Activated naive CD8-positive, alpha-beta T cell treated with anti-CD3 and anti-CD28 coated beads for 36 hours (primary cell): ENCODE data around the gene DPYSL5. TPM values are rescaled to one million over a fixed set of nuclear protein-coding genes. Genes with fewer than 3 reads are reported as not detected.
"Not testable (repeated sequence)": the region's sequence is repeated elsewhere in the genome, so short reads cannot be mapped to it uniquely, and the experiment has no call there.

ENCODE experiments used
- DNase-seq: peaks from one replicate; pipeline ENCODE4 v3.0.0; 2021
- H3K27ac Mint-ChIP-seq: one replicate; pipeline ENCODE4 v1.8.0; 2022; ENCODE audit warnings: mild to moderate bottlenecking, moderate library complexity, mixed read lengths
- H3K27me3 Mint-ChIP-seq: one replicate; pipeline ENCODE4 v1.8.0; 2022; ENCODE audit warnings: mild to moderate bottlenecking, mixed read lengths
- H3K36me3 Mint-ChIP-seq: one replicate; pipeline ENCODE4 v1.8.0; 2021; ENCODE audit warnings: mild to moderate bottlenecking, mixed read lengths
- H3K4me1 Mint-ChIP-seq: one replicate; pipeline ENCODE4 v1.8.0; 2021; ENCODE audit warnings: mixed read lengths
- H3K4me3 Mint-ChIP-seq: one replicate; pipeline ENCODE4 v1.8.0; 2022; ENCODE audit warnings: mild to moderate bottlenecking, moderate library complexity, mixed read lengths
- H3K9me3 Mint-ChIP-seq: one replicate; pipeline ENCODE4 v1.8.0; 2022; ENCODE audit warnings: mixed read lengths
- total RNA-seq, 2 experiments: library from RNA; stranded (reverse); gene quantifications; one replicate each; pipeline ENCODE4 v1.2.3, GENCODE V29; 2021

Gene DPYSL5
- total RNA-seq, 2 experiments from 2014 or later: not detected

DNA sequence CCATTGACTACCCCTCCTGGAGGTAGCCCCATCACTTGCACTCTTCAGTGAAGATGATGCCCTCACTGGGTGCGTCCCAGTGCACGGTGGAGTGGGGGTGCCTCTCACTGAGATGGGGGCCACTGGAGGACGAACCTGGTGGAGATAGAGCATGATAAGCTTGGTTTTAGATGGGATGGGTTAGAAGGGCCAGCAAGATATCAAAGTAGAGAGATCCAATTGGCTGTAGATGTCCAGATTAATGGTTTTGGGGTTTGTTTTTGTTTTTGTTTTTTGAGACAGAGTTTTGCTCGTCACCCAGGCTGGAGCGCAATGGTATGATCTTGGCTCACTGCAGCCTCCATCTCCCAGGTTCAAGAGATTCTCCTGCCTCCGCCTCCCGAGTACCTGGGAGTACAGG, 28.3 kb downstream of the DPYSL5 start:
- Mint-ChIP-seq H3K36me3 (no peaks in the 10 kb centered on the region), H3K4me1 (no peaks in the 10 kb centered on the region), H3K27ac (no peak overlapping the region), H3K9me3 (no peaks in the 10 kb centered on the region), H3K4me3 (no peak overlapping the region), H3K27me3 (peaks cover 3% of the 10 kb centered on the region)
- DNase-seq: no peak

DNA sequence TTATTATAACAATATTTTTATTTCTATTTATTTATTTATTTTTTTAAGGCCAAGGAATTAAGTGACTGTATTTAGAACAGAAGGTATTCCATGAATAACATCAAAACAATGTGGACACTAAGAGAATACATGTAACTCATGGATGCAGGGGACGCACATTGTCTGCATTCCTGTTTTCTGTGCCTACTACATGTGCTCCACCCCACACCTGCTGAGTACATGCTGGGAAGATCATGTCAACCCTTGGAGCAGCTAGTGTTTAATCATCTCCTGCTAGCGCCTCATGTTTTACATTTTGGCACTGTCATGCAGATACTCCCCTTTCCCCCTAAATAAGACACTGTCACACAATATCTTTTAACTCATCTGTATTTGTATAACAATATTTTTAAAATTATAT, 29.3 kb downstream of the DPYSL5 start:
- no peaks in the 10 kb centered on the region for H3K9me3 Mint-ChIP-seq
- H3K36me3 Mint-ChIP-seq: no peaks in the 10 kb centered on the region
- H3K27me3 Mint-ChIP-seq: peaks cover 3% of the 10 kb centered on the region
- no peak overlapping the region for H3K4me3 Mint-ChIP-seq
- H3K27ac Mint-ChIP-seq: no peak overlapping the region
- DNase-seq: no peak
- H3K4me1 Mint-ChIP-seq: no peaks in the 10 kb centered on the region

DNA sequence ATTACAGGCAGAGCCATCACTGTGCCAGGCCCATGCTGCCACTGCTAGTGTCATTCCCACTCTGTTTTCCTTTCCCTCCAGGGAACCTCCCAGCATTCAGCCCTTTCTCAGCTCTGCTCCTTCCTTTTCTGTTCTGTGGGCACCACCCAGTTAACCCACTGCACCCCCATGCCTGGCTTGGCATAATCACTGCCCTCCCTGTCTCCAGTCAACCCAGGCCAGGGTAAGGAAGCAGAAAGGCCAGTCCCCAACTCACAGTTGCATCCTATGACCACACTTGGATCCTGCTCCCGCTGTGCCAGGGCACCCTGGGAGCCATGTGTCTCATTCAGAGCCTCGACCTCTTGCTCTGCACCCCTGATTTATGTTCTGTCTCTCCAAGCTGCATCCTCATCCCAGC, 32.2 kb downstream of the DPYSL5 start:
- no peak for DNase-seq

DNA sequence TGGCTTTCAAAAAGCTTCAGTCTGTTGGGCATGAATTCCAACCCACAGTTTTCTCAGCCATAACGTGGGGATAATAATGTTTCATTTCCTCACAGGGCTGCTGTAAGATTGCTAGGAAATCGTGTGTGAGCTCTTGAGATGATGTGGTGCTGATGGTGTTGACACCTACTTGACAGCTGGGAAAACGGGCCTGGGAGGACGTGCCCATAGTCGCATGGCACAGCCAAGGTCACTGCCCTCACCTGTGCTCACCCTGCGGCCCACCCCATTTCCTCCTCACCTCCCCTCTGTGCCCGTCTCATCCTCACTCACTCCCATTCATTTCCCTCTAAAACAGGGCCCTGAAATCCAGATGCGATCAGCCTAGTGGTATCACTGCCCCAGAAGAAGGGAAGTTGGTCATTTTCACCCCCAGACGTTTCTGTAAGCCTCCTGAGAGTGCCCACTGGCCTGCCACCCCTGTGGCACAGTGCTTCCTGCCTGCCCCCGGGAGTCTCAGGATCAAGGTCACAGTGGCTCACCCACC, 33.0 kb downstream of the DPYSL5 start:
- Mint-ChIP-seq H3K9me3 (no peaks in the 10 kb centered on the region), H3K4me1 (peaks cover under 1% of the 10 kb centered on the region), H3K4me3 (no peak overlapping the region), H3K27ac (no peak overlapping the region), H3K36me3 (no peaks in the 10 kb centered on the region), H3K27me3 (peaks cover 3% of the 10 kb centered on the region)
- no peak for DNase-seq

More for the DNA sequence above, 32.2 kb downstream of the DPYSL5 start:
- H3K27me3 Mint-ChIP-seq: peaks cover 3% of the 10 kb centered on the region
- no peaks in the 10 kb centered on the region for H3K9me3 Mint-ChIP-seq
- H3K36me3 Mint-ChIP-seq: no peaks in the 10 kb centered on the region
- H3K4me1 Mint-ChIP-seq: no peaks in the 10 kb centered on the region
- H3K27ac Mint-ChIP-seq: no peak overlapping the region
- H3K4me3 Mint-ChIP-seq: no peak overlapping the region

DNA sequence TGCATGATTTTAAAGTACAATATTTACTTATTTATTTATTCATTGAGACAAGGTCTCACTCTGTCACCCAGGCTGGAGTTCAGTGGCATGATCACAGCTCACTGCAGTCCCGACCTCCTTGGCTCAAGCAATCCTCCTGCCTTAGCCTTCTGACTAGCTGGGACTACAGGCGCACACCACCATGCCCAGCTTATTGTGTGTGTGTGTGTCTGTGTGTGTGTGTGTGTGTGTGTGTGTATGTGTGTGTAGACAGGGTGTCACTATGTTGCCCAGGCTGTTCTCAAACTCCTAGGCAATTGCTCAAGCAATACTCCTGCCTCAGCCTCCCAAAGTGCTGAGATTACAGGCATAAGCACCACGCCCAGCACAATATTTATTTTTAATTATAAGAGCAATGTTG, 34.3 kb downstream of the DPYSL5 start:
- H3K27ac Mint-ChIP-seq, H3K4me3 Mint-ChIP-seq, H3K36me3 Mint-ChIP-seq, H3K4me1 Mint-ChIP-seq, H3K9me3 Mint-ChIP-seq, DNase-seq, H3K27me3 Mint-ChIP-seq: not testable (repeated sequence)

DNA sequence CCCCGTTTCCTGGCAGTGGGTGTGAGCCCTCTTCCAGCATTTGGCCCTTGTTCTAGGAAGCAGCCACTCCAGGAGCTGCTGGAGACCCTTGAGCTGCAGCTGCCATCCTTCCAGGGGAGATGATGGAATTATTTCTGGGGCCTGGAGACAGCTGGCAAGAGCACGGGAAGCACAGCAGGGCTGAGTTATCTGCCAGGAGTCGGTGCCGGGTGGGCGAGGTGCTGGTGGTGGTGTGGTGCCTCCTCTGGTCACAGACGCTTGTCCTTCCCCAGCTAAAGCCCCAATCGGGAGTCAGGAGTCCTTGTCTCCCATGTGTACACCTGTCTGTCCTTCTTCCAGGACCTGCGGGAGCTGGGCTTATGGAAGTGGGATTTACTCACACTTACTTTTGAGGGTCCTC, 36.0 kb downstream of the DPYSL5 start:
- Mint-ChIP-seq H3K36me3 (no peaks in the 10 kb centered on the region), H3K4me3 (no peak overlapping the region), H3K4me1 (peaks cover 1% of the 10 kb centered on the region), H3K9me3 (no peaks in the 10 kb centered on the region), H3K27ac (no peak overlapping the region), H3K27me3 (peaks cover 5% of the 10 kb centered on the region)
- no peak for DNase-seq

DNA sequence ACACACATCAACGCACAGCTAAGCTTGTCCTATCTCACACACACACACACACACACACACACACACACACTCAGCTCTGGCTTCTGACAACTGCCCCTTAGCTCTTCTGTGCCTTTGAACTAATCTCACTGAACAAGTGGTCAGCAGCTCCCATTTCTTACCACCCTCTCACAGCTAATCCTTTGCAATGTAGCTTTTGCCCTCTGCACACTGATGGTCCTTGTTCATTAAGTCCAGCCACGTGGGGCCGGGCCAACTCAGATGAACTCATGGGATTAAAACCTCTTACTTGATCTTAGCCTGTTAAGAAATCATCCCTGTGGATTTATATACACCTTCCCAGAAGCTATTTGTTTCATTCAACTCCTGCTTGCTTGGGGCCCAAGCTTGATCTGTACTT, 36.6 kb downstream of the DPYSL5 start:
- no peak overlapping the region for H3K4me3 Mint-ChIP-seq
- DNase-seq: no peak
- no peaks in the 10 kb centered on the region for H3K9me3 Mint-ChIP-seq
- no peak overlapping the region for H3K27ac Mint-ChIP-seq
- H3K4me1 Mint-ChIP-seq: peaks cover 1% of the 10 kb centered on the region
- peaks cover 5% of the 10 kb centered on the region for H3K27me3 Mint-ChIP-seq
- no peaks in the 10 kb centered on the region for H3K36me3 Mint-ChIP-seq

DNA sequence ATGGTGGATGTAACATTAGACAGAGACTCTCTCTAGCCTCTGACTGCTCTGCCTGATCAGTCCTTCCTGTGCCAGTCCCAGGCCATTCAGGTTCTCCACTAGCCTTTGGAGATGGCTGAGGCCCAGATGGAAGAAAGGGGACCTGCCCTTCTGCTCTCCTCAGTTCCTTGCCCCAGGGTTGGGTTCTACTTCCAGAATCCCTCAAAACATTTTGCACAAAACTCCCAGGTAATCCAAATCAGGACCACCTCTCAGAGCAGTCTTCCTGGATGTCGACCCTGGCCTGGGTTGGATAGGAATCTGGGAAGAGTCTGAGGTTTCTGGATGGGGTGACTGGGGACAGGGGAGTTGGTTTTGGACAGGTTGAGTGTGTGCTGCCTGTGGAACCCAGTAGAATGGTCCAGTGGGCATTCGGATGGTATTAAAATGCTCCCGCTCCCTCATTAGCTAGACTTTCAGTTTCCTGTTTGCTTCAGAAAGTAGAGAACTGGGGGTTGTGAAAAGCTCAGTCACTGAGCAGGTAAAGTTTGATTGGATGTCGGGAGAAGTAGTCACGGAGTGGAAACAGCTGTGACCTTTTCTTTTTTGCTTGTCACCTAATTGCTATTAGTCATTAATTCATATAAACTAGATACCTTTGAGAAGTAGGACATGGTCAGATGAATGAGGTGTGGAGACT, 37.9 kb downstream of the DPYSL5 start:
- Mint-ChIP-seq H3K4me1 (peaks cover 1% of the 10 kb centered on the region), H3K27me3 (peaks cover 5% of the 10 kb centered on the region), H3K36me3 (no peaks in the 10 kb centered on the region), H3K9me3 (no peaks in the 10 kb centered on the region), H3K27ac (no peak overlapping the region), H3K4me3 (no peak overlapping the region)
- no peak for DNase-seq

DNA sequence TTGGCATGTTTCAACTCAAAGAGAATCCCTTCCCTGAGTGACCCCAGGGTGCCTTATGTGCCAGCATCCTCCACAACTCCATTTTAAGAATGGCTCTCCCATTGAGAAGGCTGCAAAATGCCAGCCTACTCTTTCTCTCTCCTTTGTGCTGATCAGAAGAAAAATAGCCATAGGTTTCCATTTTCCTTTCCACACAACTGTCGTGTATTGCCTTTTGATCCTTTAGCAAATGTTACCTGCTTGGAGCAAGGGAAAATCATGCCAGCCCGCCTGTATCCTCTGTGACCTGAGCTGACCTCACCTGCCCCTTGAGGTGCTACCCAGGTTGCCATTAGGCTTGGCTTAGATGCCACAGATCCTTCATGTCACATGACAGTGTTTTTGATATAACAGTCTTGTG, 38.8 kb downstream of the DPYSL5 start:
- Mint-ChIP-seq H3K4me1 (peaks cover 1% of the 10 kb centered on the region), H3K27ac (no peak overlapping the region), H3K36me3 (no peaks in the 10 kb centered on the region), H3K4me3 (no peak overlapping the region), H3K27me3 (peaks cover 5% of the 10 kb centered on the region), H3K9me3 (no peaks in the 10 kb centered on the region)
- no peak for DNase-seq

DNA sequence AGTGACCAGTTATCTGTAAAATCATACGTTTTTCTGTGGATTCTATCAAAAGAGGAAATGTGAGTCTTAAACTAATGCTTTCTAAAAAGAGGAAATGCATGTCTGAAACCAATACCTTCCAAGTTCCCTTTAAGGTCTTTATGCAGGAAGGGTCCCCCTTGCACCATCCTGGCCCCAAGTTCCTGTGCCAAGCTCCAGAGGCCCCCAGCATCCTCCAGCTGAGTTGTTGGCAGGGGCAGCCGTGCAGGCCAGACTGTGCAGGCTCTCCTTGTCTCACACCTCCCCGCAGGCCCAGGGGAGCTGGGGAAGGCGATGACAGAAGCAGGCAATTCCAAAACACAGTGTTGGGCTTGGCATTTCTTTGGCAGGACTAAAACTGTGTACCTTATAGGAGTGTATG, 39.2 kb downstream of the DPYSL5 start:
- H3K27me3 Mint-ChIP-seq: peaks cover 5% of the 10 kb centered on the region
- H3K9me3 Mint-ChIP-seq: no peaks in the 10 kb centered on the region
- H3K36me3 Mint-ChIP-seq: no peaks in the 10 kb centered on the region
- peaks cover 1% of the 10 kb centered on the region for H3K4me1 Mint-ChIP-seq
- DNase-seq: no peak
- no peak overlapping the region for H3K4me3 Mint-ChIP-seq
- H3K27ac Mint-ChIP-seq: no peak overlapping the region

DNA sequence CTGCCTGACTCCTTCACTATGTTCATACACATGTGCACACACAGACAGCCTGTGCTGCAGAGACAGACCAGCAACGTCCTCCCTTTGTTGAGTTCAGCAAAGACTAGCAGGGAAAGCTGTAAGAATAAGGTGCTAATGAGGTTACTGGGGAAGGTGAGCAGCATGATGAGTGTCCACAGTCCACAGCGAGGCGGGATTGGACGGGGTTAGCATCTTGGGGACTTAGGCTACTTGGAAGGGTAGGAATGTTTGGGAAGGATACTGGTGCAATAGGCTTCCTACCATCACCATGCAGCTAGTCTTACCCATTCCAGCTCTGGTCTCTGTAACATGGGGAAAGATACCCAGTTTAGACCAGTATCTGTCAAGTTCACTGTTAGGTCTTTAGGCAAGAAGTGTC, 41.9 kb downstream of the DPYSL5 start:
- DNase-seq: no peak
- Mint-ChIP-seq H3K27me3 (peaks cover 5% of the 10 kb centered on the region), H3K36me3 (no peaks in the 10 kb centered on the region), H3K27ac (no peak overlapping the region), H3K9me3 (no peaks in the 10 kb centered on the region), H3K4me1 (peaks cover 1% of the 10 kb centered on the region), H3K4me3 (no peak overlapping the region)

DNA sequence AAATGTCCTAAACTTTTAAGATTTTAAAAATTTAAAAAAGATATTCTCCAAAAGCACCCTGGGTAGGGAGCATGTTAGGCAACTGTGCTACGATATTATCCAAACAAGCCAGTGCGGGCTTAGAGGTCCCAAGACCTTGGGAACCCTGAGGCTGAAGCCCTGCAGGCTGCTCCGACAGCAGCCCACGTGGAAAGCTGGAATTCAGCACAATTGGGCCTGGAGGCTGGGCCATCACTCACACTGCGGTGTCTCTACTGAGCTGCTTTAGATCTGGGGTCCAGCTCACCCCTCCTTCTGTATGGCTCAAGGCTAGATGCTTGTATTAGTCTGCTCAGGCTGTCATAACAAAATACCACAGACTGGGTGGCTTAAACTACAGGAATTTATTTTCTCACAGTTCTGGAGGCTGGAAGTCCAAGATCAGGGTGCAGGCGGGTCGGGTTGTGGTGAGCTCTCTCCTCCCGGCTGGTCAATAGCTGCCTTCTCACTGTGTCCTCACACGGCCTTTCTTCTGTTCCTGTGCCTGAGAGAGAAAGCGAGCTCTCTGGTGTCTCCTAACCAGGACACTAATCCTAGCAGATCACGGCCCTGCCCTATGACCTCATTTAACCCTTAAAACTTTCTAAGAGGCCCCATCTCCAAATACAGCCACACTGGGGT, 42.5 kb downstream of the DPYSL5 start:
- Mint-ChIP-seq H3K4me3 (no peak overlapping the region), H3K4me1 (peaks cover 1% of the 10 kb centered on the region), H3K27me3 (peaks cover 5% of the 10 kb centered on the region), H3K27ac (no peak overlapping the region), H3K9me3 (no peaks in the 10 kb centered on the region), H3K36me3 (no peaks in the 10 kb centered on the region)
- no peak for DNase-seq

DNA sequence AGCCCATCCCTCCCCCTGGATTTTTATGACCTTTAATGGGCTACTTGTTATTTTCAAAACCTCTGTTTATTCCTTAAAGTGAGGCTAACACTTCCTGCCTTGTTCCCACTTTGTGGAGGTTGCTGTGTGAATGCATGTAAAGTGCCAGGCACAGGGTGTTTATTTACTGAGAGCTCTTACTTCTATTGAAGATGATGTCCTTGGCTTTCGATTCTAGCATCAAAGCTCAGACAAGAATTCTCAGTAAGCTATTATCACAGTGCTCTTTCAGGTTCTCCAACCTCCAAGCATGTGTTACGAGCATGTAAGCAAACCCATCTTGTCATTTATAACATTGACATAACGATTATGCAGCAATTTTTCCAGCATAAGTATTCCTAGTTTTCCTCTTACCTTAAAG, 44.2 kb downstream of the DPYSL5 start:
- no peaks in the 10 kb centered on the region for H3K9me3 Mint-ChIP-seq
- no peaks in the 10 kb centered on the region for H3K4me1 Mint-ChIP-seq
- no peaks in the 10 kb centered on the region for H3K36me3 Mint-ChIP-seq
- no peak overlapping the region for H3K4me3 Mint-ChIP-seq
- H3K27ac Mint-ChIP-seq: no peak overlapping the region
- DNase-seq: no peak
- H3K27me3 Mint-ChIP-seq: peaks cover 8% of the 10 kb centered on the region

DNA sequence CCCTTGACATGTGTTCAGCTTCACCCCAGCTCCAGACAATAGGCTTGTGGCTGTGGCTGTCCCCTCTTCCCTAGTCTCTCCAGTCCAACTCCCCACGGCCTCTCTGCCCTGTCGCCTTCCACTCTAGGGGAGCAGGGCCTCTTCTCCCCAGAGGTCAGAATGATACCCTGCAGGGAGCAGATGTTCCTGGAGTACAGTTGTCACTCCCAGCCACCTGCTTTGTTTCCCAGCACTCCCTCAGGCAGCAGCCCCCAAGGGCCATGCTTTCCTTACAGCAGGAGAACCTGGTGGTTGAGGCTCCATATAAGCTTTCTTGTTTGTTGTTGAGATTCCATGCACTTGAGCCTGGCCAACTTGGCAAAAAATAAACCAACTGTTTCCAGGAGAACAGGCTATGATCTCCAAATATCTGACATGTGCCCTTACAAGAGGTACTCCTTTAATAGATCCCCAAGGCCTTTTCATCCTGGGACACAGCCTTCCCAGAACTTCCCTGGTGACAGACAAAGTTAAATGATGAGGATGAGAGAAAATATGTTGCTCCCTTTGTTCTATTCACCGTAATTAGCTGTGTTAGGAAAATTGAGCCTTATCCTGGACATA, 45.1 kb downstream of the DPYSL5 start:
- Mint-ChIP-seq H3K9me3 (no peaks in the 10 kb centered on the region), H3K4me1 (no peaks in the 10 kb centered on the region), H3K27me3 (peaks cover 6% of the 10 kb centered on the region), H3K36me3 (no peaks in the 10 kb centered on the region), H3K27ac (no peak overlapping the region), H3K4me3 (no peak overlapping the region)
- DNase-seq: no peak

DNA sequence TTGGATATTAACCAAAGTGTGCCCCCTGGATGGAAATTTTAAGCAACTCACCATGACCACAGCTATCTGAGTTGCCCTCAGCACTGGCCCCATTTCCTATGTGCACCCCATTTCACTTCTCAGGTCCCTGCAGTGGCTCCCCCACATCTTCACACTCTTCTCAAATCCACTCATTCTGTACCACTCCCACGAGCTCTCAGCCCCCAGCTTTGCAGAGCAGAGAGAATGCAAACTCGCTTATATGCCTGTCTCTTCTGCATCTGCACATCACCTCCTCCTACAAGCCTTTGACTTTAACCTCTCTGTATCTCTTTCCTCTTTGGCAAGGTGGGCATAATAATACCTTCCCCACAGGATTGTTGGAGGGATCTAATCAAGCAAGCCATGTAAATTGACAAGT, 46.2 kb downstream of the DPYSL5 start:
- DNase-seq: no peak
- H3K27me3 Mint-ChIP-seq: peaks cover 4% of the 10 kb centered on the region

More for the DNA sequence above, 46.2 kb downstream of the DPYSL5 start:
- H3K4me3 Mint-ChIP-seq: no peak overlapping the region
- no peaks in the 10 kb centered on the region for H3K9me3 Mint-ChIP-seq
- H3K36me3 Mint-ChIP-seq: no peaks in the 10 kb centered on the region
- no peaks in the 10 kb centered on the region for H3K4me1 Mint-ChIP-seq
- no peak overlapping the region for H3K27ac Mint-ChIP-seq
